SK-N-SH (cell line): ENCODE measurements around the gene CASKIN2. TPM values are rescaled to one million over a fixed set of nuclear protein-coding genes. Genes with fewer than 3 reads are reported as not detected.
"Not testable (repeated sequence)": the region's sequence is repeated elsewhere in the genome, so short reads cannot be mapped to it uniquely, and the experiment has no call there.

Source experiments
- CTCF ChIA-PET: fragments of 300-600, 350-600 bp; formaldehyde crosslinking; extraction: SDS; loops from one replicate; lab custom pipeline; 2021; lab: Yijun Ruan, JAX
- POLR2A ChIA-PET: fragments of 350-600 bp; sonication (Branson Sonifier 250); formaldehyde crosslinking; extraction: SDS; loops from one replicate; lab custom pipeline; 2020; ENCODE audit warnings: antibody characterized with exemption, inconsistent platforms; lab: Yijun Ruan, JAX
- DNase-seq: peaks from one replicate; pipeline ENCODE4 v3.0.0; 2012
- H2AFZ ChIP-seq: fragments of 200-600 bp; sonication (generic); 2 replicates; pipeline ENCODE4 v1.8.1; 2016; ENCODE audit warnings: antibody characterized with exemption, mild to moderate bottlenecking, low read depth
- H3F3A ChIP-seq: fragments of 200-600 bp; sonication (generic); replicated peaks from 2 replicates; pipeline ENCODE3; 2016; ENCODE audit warnings: antibody characterized with exemption, mild to moderate bottlenecking; ENCODE audit not compliant: insufficient read depth
- H3K27ac ChIP-seq, 2 experiments: fragments of 200-500 bp in 1 of 2; fragments of 200-600 bp in 1 of 2; sonication (Bioruptor generic) in 1 of 2; sonication (generic), shearing (Covaris generic) in 1 of 2; 2 replicates each; pipeline versions ENCODE4 v1.5.1 to v1.6.1; 2014 to 2016; ENCODE audit warnings: low read depth in 2 of 2, inconsistent platforms in 1 of 2, low read length in 1 of 2, mild to moderate bottlenecking in 1 of 2, mixed read lengths in 1 of 2
- H3K27me3 ChIP-seq: fragments of 200-600 bp; sonication (generic), shearing (Covaris generic); 2 replicates; pipeline ENCODE4 v1.6.1; 2016; ENCODE audit warnings: mixed run types; ENCODE audit not compliant: insufficient read depth
- H3K36me3 ChIP-seq, 2 experiments: fragments of 200-500 bp in 1 of 2; fragments of 200-600 bp in 1 of 2; sonication (Bioruptor generic) in 1 of 2; sonication (generic) in 1 of 2; replicated peaks in 1 of 2; 2 replicates each; pipeline versions ENCODE3 to v1.5.1; 2014 to 2016; ENCODE audit warnings: low read length in 1 of 2, mild to moderate bottlenecking in 1 of 2; ENCODE audit not compliant: insufficient read depth in 2 of 2, control insufficient read depth in 1 of 2
- H3K4me1 ChIP-seq, 2 experiments: fragments of 200-500 bp in 1 of 2; fragments of 200-600 bp in 1 of 2; sonication (Bioruptor generic) in 1 of 2; sonication (generic), shearing (Covaris generic) in 1 of 2; 2 replicates each; pipeline versions ENCODE4 v1.5.1 to v1.6.1; 2014 to 2016; ENCODE audit warnings: low read depth in 1 of 2, low read length in 1 of 2, mixed run types in 1 of 2; ENCODE audit not compliant: insufficient read depth in 2 of 2, control insufficient read depth in 1 of 2
- H3K4me2 ChIP-seq: fragments of 200-600 bp; sonication (generic), shearing (Covaris generic); 2 replicates; pipeline ENCODE4 v1.6.1; 2017; ENCODE audit warnings: mixed run types
- H3K4me3 ChIP-seq, 2 experiments: fragments of 200-500 bp in 1 of 2; fragments of 200-600 bp in 1 of 2; sonication (Bioruptor generic) in 1 of 2; sonication (generic), shearing (Covaris generic) in 1 of 2; 2 replicates each; pipeline versions ENCODE4 v1.5.1 to v1.8.1; 2014 to 2016; ENCODE audit warnings: low read depth in 2 of 2, inconsistent platforms in 1 of 2, low read length in 1 of 2, mild to moderate bottlenecking in 1 of 2, mixed read lengths in 1 of 2, moderate library complexity in 1 of 2
- H3K79me2 ChIP-seq: fragments of 200-600 bp; sonication (generic); 2 replicates; pipeline ENCODE4 v1.8.1; 2017; ENCODE audit warnings: mild to moderate bottlenecking; ENCODE audit not compliant: insufficient read depth
- H3K9ac ChIP-seq: fragments of 200-600 bp; sonication (generic); 2 replicates; pipeline ENCODE4 v1.6.1; 2017; ENCODE audit warnings: mixed run types
- H3K9me2 ChIP-seq: fragments of 200-600 bp; sonication (generic); 2 replicates; pipeline ENCODE4 v1.6.1; 2017; ENCODE audit warnings: mixed run types
- H3K9me3 ChIP-seq: fragments of 200-600 bp; sonication (generic); 2 replicates; pipeline ENCODE4 v1.6.1; 2017; ENCODE audit warnings: mixed run types, mild to moderate bottlenecking, moderate library complexity
- H4K20me1 ChIP-seq: fragments of 200-600 bp; sonication (generic); 2 replicates; pipeline ENCODE4 v1.6.1; 2017; ENCODE audit warnings: mild to moderate bottlenecking, mixed run types; ENCODE audit not compliant: insufficient read depth
- EZH2phosphoT487 ChIP-seq: fragments of 200-600 bp; sonication (generic); IDR thresholded peaks from 2 replicates; pipeline ENCODE4 v1.6.1; 2017; ENCODE audit warnings: low read depth, mixed run types, mild to moderate bottlenecking, antibody characterized with exemption, moderate library complexity, borderline replicate concordance
- FOSL2 ChIP-seq: IDR thresholded peaks from 2 replicates; pipeline ENCODE4 v1.4.0; 2012; ENCODE audit warnings: low read depth, mild to moderate bottlenecking, moderate library complexity, borderline replicate concordance
- FOXJ3 ChIP-seq: sonication (generic); formaldehyde crosslinking; IDR thresholded peaks from 2 replicates; pipeline ENCODE4 v1.5.1; 2020; ENCODE audit warnings: mild to moderate bottlenecking, missing genetic modification reagents
- FOXM1 ChIP-seq: IDR thresholded peaks from 2 replicates; pipeline ENCODE4 v1.4.0; 2012; ENCODE audit warnings: low read depth, mild to moderate bottlenecking
- GABPA ChIP-seq: IDR thresholded peaks from 2 replicates; pipeline ENCODE4 v1.4.0; 2012; ENCODE audit warnings: low read depth, mild to moderate bottlenecking
- GATA2 ChIP-seq: sonication (generic); formaldehyde crosslinking; IDR thresholded peaks from 2 replicates; pipeline ENCODE4 v1.5.0; 2020; ENCODE audit warnings: mild to moderate bottlenecking, missing genetic modification reagents
- MEF2A ChIP-seq: IDR thresholded peaks from 2 replicates; pipeline ENCODE4 v1.4.0; 2012; ENCODE audit warnings: low read depth, borderline replicate concordance
- MXI1 ChIP-seq: IDR thresholded peaks from 2 replicates; pipeline ENCODE4 v1.6.1; 2012; ENCODE audit warnings: mild to moderate bottlenecking, low read depth, low read length, improper control_type of control experiment
- NFIC ChIP-seq: IDR thresholded peaks from 2 replicates; pipeline ENCODE4 v1.4.0; 2012; ENCODE audit warnings: borderline replicate concordance
- POLR2AphosphoS5 ChIP-seq: IDR thresholded peaks from 2 replicates; pipeline ENCODE4 v1.6.1; 2012; ENCODE audit warnings: low read depth, low read length
- RAD21 ChIP-seq: IDR thresholded peaks from 2 replicates; pipeline ENCODE4 v1.6.1; 2012; ENCODE audit warnings: mild to moderate bottlenecking, low read length
- RCOR1 ChIP-seq: fragments of 150-350 bp; IDR thresholded peaks from 2 replicates; pipeline ENCODE4 v1.6.1; 2017; ENCODE audit warnings: antibody characterized with exemption, low read length
- SIN3A ChIP-seq: IDR thresholded peaks from 2 replicates; pipeline ENCODE4 v1.6.1; 2012; ENCODE audit warnings: low read depth, mild to moderate bottlenecking, low read length, moderate library complexity, borderline replicate concordance
- SMC3 ChIP-seq: IDR thresholded peaks from 2 replicates; pipeline ENCODE4 v1.6.1; 2012; ENCODE audit warnings: low read depth, low read length, improper control_type of control experiment
- TCF12 ChIP-seq: IDR thresholded peaks from 2 replicates; pipeline ENCODE4 v1.4.0; 2012
- TEAD4 ChIP-seq: IDR thresholded peaks from 2 replicates; pipeline ENCODE4 v1.4.0; 2012; ENCODE audit warnings: mild to moderate bottlenecking, borderline replicate concordance; ENCODE audit not compliant: insufficient read depth
- WGBS: methylation state at CpG from one replicate; pipeline ENCODE4 v1.1.6; 2017; ENCODE audit warnings: low lambda C conversion rate; 5-methylcytosine and 5-hydroxymethylcytosine counted together
- polyA plus RNA-seq, 3 experiments: library from polyadenylated mRNA; depleted of rRNA; stranded (reverse); fragments of >200 nt; gene quantifications; 2 replicates each; pipeline ENCODE4 v1.2.3, GENCODE V29; 2012

CASKIN2 gene
- polyA plus RNA-seq, 1 of the 3 experiments (the other 2 are of a cell fraction): 6.5 TPM

GRCh38 chr17:75456417-75457046, 58.8 kb downstream of the CASKIN2 start, which contains the start of gene TMEM94 (continued):
- TF ChIP-seq FOXM1 (no peak), SMC3 (peak; percentile 4; the same call in 1 of the 2 replicates), RAD21 (no peak), MEF2A (no peak), TCF12 (no peak), GABPA (peak; percentile 72), NFIC (no peak), EZH2phosphoT487 (no peak), GATA2 (CRISPR knock-in tag) (no peak), FOXJ3 (no peak), FOSL2 (no peak), RCOR1 (no peak), TEAD4 (no peak), SIN3A (peak; percentile 73; the same call in 1 of the 2 replicates)

- Histone ChIP-seq H3K4me2 (peak overlapping the region; percentile 95), H3F3A (no peaks in the 10 kb centered on the region), H3K9me2 (no peaks in the 10 kb centered on the region), H3K27ac (peak overlapping the region; percentile 90 to 94)
- TF ChIP-seq POLR2AphosphoS5 (peak; percentile 98), MXI1 (peak; percentile 77), SIN3A (no peak)
- TF ChIP-seq, all 33 proteins: peak for 2
- Histone ChIP-seq H3K4me3 (peak overlapping the region; percentile 74 to 82), H3K27me3 (no peaks in the 10 kb centered on the region), H4K20me1 (no peaks in the 10 kb centered on the region), H3K9me3 (no peaks in the 10 kb centered on the region), H3K4me1 (peaks cover 0 to 15% of the 10 kb centered on the region in 2 experiments; a peak in 3 of 4 replicates), H3K9ac (peak overlapping the region; percentile 92), H3K79me2 (peaks cover 36% of the 10 kb centered on the region), H2AFZ (peak overlapping the region; percentile 92), H3K36me3 (no peaks in the 10 kb centered on the region)
- ChIA-PET CTCF (interaction anchor here (0.7 to 3.4 kb wide), 13 partner anchors 9 to 294 kb away, joined by 3 to 13 read pairs (median 4); partner anchors contain the start of genes MIF4GD, SMIM5 and TSEN54), POLR2A (interaction anchor here (0.7 to 1.6 kb wide), 17 partner anchors 8 to 324 kb away, joined by 3 to 15 read pairs (median 4); partner anchors contain the start of genes GGA3, MRPS7, SMIM5 and TSEN54)
- DNase-seq: peak; percentile 55
- WGBS: 6% methylated on average over 13 of the region's 13 CpGs
Measured at GRCh38 chr17:75456039-75456416, 59.3 kb downstream of the CASKIN2 start.

- CTCF ChIA-PET: interaction anchor here (0.6 to 3.4 kb wide), 5 partner anchors 16 to 372 kb away, joined by 3 to 10 read pairs (median 3); partner anchors contain the start of gene SMIM5
- H2AFZ ChIP-seq, POLR2A ChIA-PET, H3K36me3 ChIP-seq, H3F3A ChIP-seq, H3K9ac ChIP-seq, H3K9me2 ChIP-seq, H3K4me3 ChIP-seq, H3K27me3 ChIP-seq, H4K20me1 ChIP-seq, H3K9me3 ChIP-seq, H3K4me2 ChIP-seq, H3K27ac ChIP-seq, DNase-seq: not testable (repeated sequence)
- peaks cover 30% of the 10 kb centered on the region for H3K79me2 ChIP-seq
- WGBS: 88% methylated on average over 3 of the region's 3 CpGs
- H3K4me1 ChIP-seq: peaks cover 0 to 12% of the 10 kb centered on the region in 2 experiments; a peak in 3 of 4 replicates
Measured at GRCh38 chr17:75454672-75455071, 60.7 kb downstream of the CASKIN2 start.
